Subcutaneous adipose tissue (tissue), 4 donors: ENCODE measurements around the gene TSPYL2. TPM values are rescaled to one million over a fixed set of nuclear protein-coding genes. Genes with fewer than 3 reads are reported as not detected.

Experiments used
- CTCF ChIP-seq: fragments of 450-650 bp; IDR thresholded peaks from one replicate; pipeline ENCODE4 v1.5.1; 2016; ENCODE audit warnings: low read depth, mild to moderate bottlenecking, control low read depth, antibody characterized with exemption, moderate library complexity
- total RNA-seq, 4 donors: library from RNA; depleted of rRNA; stranded (reverse); fragments of >200 nt; gene quantifications; one replicate each; pipeline ENCODE4 v1.1.0, GENCODE V29; 2016

The TSPYL2 gene
- total RNA-seq, 4 donors from 2014 or later: 33.5 to 56.6 (median 43.5) TPM

GRCh38 chrX:53088136-53088974 is 6.2 kb downstream of the TSPYL2 start:
- TF ChIP-seq CTCF: no peak

- no peak for TF ChIP-seq CTCF
These were observed 7.2 kb downstream of the TSPYL2 start for GRCh38 chrX:53089224-53089842.

- TF ChIP-seq CTCF: no peak
These were observed 7.8 kb downstream of the TSPYL2 start for GRCh38 chrX:53089925-53090324.

- no peak for TF ChIP-seq CTCF
These were observed 9.2 kb downstream of the TSPYL2 start for GRCh38 chrX:53091354-53091753.

GRCh38 chrX:53093177-53093655 is 11.0 kb downstream of the TSPYL2 start:
- no peak for TF ChIP-seq CTCF

- TF ChIP-seq CTCF: no peak
These were observed 11.8 kb downstream of the TSPYL2 start, which contains the start of gene KANTR for GRCh38 chrX:53093748-53094581. Gene KANTR, plus strand, starts transcription at chrX:53094142. Its CDS starts 30,131 bp downstream, at chrX:53124273.

GRCh38 chrX:53094582-53094905 is 12.4 kb downstream of the TSPYL2 start:
- TF ChIP-seq CTCF: no peak
